ENCODE results near the gene EXOC6B.

The EXOC6B gene

DNA sequence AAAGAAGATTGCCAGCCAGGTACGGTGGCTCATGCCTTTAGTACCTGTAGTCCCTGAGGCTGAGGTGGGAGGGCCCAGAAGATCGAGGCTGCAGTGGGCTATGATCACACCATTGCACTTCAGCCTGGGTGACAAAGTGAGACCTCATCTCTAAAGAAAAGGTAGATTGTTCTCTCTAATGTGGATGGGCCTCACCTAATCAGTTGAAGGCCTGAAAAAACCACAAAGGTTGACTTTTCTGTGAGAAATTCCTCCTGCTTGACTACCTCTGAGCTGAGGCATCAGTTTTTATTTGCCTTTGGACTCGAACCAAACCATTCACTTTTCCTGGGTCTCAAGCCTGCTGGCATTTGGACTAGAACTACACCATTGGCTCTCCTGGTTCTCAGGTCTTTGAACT, 536.1 kb downstream of the EXOC6B start:
- no peak for DNase-seq (ENCODE audit: low read depth in 2 of 3, low spot score in 2 of 3)

DNA sequence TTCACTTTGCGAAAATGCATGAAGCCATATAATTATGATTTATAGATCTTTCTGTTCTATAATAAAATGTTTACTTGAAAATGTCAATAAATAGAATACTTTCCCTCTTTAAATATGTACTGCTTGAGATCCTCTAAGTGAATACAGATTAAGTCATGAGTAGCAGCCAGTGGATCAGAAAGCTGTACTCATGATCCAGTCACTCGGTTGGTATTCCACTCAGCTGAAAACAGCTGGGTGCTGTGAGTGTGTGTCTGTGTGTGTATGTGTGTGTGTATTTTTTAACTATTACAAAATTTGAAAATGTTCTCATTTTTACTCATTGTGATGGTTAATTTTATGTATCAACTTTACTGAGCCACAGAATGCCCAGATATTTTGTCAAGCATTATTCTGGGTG, 536.5 kb downstream of the EXOC6B start:
- DNase-seq (ENCODE audit: low read depth in 2 of 3, low spot score in 2 of 3): no peak

DNA sequence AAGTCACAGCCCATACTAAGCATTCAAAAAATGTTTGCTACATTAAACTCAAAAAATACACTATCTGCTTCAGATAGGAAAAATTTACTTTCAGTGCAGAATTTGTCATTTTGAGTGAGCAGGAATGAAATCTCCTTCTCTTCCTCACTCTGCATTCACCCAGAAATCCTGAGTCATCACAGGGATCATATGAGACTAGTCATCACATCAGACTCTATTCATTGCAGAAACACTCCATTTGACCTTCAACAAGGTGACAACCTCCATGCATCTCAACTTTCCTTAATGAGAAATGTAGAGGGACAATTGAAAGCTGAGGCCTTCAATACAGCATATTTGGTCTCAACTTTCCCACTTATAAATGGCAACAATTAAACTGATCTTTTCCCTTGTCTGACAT, 547.8 kb downstream of the EXOC6B start:
- no peak for DNase-seq (ENCODE audit: low read depth in 2 of 3, low spot score in 2 of 3)

DNA sequence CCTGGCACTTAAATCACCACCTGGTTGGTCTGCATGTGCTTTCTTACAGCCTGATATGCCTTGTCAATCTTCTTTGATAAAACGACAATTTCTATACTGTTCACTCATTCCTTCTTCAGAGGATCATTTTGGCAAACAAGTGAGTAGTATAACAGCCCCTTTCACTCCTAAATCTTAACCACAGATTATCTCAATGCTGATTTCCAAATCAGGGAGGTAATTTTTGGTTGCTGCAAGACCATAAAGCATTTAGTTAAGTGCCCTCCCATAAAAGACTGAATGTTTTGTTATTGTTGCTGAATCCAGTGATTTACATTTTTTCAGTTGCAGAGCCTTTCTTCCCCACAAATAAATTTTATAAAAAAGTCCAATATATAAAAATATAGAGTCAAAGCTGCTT, 549.0 kb downstream of the EXOC6B start:
- DNase-seq (ENCODE audit: low read depth in 2 of 3, low spot score in 2 of 3): no peak

DNA sequence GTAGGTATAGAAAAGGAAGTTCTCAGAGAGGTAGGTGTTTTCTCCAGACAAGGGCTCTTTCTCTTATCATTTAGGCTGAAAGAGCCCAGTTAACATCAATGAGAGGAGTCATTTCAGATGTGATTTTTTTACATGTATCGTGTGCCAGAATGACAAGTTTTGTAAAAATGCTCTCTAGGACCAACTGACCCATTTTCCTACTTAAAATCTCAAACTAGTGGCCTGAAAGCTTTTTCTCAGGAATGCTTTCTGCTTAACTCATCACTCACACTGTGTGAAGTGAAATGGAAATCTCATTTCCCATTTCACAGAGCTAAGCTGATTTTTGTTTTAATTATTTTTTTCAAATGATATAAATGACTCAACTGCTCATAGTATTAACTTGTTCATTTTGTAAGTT, 549.5 kb downstream of the EXOC6B start:
- DNase-seq (ENCODE audit: low read depth in 2 of 3, low spot score in 2 of 3): no peak

DNA sequence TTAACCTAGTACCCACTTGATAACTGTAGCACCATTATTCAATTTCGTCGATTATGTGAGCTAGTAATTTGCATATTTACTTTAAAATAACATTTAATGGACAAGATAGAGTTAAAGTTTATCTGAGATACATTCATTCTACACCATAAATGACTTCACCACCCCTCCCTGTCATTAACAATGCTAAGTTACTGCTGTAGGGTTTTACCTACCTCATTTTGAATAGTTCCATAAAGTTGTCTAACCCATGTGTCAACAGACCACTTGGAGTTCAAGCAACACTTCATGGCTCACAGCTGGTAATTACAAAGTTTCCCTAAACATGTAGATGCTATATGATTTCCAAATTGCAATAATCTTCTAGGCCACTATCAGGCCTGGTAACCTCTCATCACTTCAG, 550.7 kb downstream of the EXOC6B start:
- DNase-seq (ENCODE audit: low read depth in 2 of 3, low spot score in 2 of 3): no peak

DNA sequence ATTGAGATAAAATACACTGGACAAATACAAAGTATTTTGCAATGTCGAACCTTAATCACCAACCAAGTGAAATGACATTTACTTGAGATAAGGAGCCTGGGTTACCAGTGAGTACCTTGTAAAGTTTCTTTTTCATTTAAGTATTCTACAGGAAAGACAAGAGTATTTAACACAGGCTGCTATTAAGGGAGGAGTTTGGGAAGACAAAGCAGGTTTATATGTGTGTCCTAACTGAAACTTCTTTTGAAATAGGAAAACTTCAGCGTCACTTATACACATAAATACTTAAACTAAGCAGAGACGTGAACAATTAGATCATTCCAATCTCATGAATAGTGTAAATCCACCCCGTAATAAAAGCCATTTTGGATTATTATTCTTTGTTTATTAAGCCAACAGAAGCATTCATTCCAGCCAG, 551.4 kb downstream of the EXOC6B start:
- DNase-seq (ENCODE audit: low read depth in 2 of 3, low spot score in 2 of 3): no peak

DNA sequence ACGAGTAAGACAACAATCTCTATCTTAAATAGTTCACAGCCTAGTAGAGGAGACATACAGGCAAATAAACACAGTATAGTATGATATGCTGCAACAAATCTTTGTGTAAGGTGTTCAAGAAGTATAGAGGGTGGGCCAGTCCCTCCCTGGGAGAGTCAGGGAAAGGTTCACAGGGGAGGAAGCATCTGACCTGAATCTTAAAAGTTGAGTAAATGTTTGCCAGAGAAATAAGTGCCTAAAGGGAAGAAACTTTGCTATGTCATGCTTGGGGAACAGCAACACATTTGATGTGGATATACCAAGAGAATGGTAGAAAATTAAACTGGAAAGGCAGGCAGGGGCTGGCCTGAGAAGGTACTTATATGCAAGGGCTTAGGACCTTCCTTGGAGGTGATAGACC, 552.4 kb downstream of the EXOC6B start:
- DNase-seq (ENCODE audit: low read depth in 2 of 3, low spot score in 2 of 3): no peak

DNA sequence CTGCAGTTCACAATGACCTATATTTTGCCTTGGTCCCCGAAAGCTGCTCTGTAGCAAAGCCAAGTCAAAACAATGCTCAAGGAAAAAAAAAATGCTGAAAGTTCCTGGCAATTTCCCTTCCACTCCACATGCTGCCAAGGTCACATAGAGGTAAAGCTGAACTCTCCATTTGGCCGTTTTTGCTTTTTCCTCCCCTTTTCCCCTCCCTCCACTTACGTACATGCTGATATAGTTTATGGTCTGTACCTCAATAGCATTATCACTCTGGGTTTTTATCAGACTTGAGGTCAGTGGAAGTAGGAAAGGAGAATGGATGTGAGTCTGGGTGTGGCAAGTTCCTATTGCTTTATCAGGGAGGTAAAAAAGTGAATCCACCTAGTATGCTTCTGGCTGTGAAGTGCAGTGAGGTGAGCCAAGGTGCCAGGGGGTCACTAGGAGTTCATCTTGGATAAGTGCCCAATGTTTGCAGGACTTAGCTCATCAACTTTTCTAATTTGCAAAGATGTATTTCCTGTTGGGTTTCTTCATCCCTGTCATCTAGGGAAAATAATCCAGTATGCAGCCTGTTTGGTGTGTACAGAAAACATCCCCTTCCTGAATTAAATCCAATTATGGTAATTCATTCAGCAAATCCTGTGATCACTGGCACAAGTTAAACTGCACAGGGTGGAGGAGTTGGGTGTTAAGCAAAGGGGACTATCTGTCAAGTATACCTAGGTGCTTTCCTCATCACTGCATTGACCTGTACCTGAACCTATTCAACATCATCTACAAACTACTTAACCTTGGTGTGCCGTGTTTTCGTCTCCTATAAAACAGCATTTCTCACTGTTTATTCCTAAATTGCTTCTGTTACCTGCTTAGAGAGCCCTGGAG, 553.8 kb downstream of the EXOC6B start:
- DNase-seq (ENCODE audit: low read depth in 2 of 3, low spot score in 2 of 3): no peak

DNA sequence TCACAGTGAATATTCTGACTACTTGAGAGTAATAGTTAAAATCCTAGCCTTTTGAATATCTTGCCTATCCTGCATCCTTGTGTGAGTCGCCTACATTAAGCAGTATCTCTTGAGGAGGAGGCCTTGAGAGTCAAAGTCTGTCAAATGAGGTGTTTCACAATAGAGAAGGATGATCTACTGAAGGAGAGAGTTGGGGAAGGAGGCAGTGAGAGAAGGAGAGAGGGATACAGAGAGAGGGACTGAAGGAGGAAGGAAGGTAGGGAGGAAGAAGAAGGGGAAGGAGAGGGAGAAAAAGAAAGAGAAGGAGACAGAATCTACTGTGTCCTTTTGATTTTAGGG, 554.6 kb downstream of the EXOC6B start:
- no peak for DNase-seq (ENCODE audit: low read depth in 2 of 3, low spot score in 2 of 3)

DNA sequence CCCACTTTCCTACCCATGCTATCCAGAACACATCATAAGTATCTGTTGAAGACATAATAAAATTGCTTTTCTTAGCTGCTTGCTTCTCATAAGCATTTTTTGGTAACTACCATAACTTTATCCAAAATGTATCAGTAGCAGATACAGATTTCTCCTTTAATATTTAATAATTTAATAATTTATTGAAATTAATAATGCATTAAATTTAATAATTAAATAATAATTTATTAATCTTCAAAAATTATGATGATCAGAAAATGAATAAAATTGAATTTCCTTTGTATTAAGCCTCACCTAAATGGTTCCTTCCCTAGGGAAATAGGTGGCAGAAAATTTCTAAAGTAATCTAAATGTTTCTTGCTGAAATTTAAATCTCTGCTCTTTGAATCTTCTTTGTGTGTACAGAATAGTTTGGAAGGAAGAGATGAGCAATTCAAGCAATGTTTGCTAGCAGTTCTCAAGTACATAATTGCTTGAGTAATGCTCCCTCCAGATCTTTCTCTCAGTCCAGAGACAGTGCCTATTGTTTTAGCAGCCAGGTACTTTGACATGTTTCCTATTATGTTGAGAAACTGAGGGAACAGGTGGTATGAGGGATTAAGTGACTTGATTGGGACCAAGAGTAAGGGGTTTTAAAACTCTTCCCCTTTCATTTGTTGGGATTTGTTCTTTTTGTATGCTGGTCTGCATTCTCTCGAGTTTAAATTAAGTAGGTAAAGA, 555.1 kb downstream of the EXOC6B start:
- no peak for DNase-seq (ENCODE audit: low read depth in 2 of 3, low spot score in 2 of 3)

DNA sequence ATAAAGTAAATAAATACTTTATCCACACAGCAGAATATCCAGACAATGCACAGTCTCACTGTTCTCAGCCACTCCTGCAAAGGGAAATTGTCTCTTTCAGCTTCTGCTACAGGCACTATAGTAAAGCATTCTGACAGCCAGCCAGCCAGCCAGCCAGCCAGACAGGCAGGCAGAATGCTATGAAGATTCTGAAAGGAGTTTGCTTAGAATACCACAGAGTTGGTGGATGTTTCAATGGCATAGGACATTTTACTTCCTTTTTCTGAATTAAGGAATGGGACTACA, 562.1 kb downstream of the EXOC6B start:
- DNase-seq (ENCODE audit: low read depth in 2 of 3, low spot score in 2 of 3): no peak

DNA sequence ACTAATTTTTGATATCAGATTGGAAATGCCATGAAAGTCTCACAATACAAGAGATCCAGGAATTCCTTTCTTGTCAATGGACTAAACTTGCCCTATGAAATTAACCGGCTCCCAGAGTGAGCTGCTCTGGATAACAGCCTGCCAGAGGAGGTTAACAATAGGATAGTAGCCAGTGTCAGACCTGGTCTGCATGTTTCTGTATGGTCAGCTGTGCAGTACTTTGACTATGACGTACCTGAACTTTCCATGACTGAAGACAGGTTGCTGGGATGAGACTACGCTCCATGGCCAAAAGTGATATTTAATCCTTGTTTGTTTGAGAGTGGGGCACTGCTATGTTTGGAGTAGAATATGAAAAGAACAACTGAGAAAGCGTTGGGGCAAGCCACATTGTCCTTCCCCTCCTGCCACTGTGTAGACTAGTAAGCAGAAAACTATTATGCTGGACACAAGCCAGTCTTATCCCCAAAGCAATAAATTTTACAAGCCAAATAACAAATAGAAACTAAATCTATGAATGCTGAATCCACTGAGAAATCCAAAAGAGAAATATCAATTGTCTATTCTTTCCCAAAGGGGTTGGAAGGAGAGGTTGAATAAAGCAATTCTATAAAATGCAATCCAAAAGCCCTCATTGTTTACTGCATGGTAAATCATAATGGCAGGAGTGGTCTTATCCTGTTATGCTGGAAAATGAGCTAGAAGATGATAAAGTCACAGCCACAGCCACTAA, 562.6 kb downstream of the EXOC6B start:
- no peak for DNase-seq (ENCODE audit: low read depth in 2 of 3, low spot score in 2 of 3)

DNA sequence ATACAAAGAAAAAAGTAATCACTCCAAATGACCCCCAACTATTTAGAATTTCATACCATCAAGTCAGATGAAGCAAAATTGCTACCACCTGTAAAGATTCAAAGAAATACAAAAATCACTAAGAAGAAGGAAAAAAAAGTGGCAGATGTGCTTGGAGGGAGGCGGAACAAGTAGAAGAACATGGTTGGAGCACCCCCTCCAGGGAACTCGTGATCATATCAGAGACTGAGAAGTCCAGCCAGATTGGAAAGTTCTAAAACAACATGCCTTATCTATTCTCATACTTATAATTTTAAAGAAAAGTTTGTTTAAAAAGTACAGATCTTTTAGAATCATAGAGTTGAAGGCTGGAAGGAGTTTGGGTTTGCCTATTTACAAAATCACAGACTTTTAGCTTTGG, 564.8 kb downstream of the EXOC6B start:
- no peak for DNase-seq (ENCODE audit: low read depth in 2 of 3, low spot score in 2 of 3)

DNA sequence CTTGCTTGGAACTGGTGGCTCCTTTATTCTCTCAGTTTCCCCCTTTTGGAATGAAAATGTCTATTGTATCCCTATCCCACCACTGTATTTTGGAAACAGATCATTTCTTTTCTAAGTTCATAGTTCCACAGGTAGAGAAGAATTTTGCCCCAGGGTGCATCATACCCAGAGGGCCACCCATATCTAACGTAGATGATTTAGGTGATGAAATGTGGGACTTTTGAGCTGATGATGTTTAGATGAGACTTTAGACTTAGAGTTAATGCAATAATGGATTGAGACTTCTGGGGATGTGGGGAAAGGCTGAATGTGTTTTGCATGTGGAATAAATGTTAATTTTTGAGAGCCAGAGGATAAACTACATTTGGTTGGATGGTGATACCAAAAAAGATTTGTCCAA, 570.3 kb downstream of the EXOC6B start:
- DNase-seq (ENCODE audit: low read depth in 2 of 3, low spot score in 2 of 3): no peak

DNA sequence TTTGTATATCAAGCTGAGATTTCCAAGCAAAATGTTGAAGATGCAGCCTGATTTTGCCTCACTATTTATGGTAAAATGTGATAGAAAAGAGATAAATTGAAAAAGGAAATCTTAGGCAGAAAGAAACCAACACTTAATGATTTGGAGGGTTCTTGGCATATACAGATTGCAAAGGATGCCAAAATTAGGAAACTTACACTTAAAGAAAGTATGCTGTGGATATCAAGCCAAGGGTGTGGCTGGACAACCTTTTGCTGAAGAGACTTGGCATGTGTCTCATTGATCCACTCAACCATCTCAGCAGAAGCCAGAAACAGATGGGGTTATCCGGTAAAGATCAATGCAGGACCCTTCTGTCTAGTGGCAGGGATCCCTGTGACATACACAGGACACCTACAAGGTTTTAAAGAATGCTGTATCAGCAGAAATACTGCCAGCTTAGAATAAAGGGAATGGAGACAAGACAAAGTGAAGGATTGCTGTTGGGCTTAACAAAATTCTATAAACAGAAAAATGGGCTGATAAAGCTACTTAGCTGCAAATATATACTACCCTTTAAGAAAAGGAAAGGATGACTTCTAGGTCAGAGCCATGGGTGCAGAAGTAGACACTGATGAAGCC, 570.9 kb downstream of the EXOC6B start:
- no peak for DNase-seq (ENCODE audit: low read depth in 2 of 3, low spot score in 2 of 3)

DNA sequence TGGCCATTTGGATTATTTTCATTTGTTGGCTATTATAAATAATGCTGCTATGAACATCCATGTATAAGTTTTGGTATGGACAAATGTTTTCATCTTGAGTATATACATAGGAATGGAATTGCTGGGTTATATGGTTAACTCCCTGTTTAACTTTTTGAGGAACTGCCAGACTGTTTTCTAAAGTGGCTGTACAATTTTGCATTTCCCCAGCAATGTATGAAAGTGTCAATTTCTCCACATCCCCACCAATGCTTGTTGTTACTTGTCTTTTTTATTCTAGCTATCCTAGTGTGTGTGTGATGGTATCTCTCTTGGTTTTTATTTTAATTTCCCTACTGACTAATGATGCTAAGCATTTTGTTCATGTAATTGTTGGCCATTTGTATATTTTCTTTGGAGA, 587.5 kb downstream of the EXOC6B start:
- DNase-seq (ENCODE audit: low read depth in 2 of 3, low spot score in 2 of 3): no peak

DNA sequence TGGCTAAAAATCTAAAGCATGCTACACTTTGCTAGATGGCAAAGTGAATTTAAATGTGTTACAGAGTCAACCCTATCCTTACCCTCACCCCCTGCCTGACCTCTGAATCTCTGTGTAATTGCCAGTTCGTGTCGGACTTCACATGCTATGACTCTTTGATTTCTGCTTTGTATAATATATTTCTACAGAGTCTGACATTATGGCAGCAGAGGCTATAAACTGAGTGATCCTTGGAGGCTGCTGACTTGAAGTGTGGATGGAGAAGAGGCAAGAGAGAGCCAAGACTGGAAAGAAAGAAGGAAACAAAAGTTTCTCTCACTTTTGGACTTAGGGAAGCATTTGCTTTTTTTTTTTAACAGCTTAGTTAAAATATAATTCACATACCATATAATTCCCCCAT, 588.3 kb downstream of the EXOC6B start:
- DNase-seq (ENCODE audit: low read depth in 2 of 3, low spot score in 2 of 3): no peak

DNA sequence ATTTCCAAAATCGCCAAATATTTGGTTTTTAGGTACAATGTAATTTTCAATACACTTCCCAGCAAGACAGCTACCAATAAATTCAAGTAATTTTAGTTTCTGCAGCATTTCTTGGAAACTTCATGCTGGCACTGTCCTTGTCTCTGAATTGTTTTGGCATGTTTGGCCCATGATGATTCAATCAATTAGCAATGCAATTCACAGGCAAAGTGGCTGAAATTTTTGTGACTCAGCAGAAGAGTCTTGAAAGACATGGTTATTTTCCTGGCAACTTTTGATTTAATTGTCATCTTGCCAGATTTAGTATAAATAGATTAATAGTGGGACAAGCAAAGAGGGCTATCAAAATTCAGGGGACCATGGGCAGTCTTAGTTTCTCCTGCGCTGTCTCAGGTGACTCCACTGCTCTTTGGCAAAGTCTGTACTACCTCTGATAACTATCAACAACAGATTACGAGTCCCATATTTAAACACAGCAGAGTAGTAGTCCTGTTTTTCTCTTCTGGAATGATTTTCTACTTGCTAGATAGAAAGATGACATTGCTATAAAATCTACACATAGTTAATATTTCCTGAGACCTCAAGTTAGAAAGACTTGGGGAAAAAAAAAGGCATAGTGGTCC, 589.3 kb downstream of the EXOC6B start:
- no peak for DNase-seq (ENCODE audit: low read depth in 2 of 3, low spot score in 2 of 3)

DNA sequence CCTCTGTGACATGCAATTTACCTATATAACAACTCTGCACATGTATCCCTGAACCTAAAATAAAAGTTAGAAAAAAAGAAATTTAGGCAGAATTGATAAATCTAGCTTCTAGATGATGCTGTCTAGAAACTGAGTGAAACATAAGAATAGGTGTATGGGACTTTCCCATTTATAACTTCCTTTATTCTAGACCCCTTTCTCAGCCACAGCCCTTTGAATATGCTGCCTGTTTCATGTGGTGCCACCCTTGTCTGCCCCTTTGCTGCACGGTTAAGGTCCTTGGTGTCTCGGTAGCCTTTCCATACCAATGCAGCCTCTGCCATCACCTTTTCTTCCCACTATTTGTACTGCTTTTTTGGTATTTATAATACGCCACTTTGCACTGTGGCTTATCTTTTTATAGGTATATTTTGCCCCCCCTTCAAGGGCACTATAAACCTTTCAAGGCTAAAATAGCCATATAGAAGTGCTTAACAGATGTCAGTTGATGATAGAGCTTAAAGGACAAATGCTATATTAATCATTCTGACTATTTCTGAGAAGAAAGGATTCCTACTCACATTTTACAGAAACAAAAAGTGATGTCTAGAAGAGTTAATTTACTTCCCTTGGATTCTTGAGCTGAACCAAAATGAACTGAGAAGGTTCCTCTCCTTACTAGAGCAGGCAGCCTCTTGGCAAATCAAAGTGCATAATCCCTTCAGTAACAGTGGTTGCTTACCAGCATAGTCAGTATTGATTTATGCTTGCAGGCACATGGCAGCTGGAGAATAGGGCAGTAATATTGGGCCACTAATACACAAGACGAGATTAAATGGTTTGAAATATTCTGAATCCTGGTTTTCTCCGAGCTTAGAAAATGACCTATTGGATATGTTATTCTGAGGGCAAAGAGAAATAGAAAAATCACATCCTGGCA, 590.1 kb downstream of the EXOC6B start:
- DNase-seq (ENCODE audit: low read depth in 2 of 3, low spot score in 2 of 3): no peak
